Caco-2 (cell line): ENCODE measurements around the gene PMPCA. TPM values are rescaled to one million over a fixed set of nuclear protein-coding genes. Genes with fewer than 3 reads are reported as not detected.

ENCODE experiments used
- BruUV-seq: library from RNA; stranded (reverse); fragments of 400-500 nt; replicated peaks from 2 replicates; lab custom pipeline; 2021; lab: Mats Ljungman, UMichigan
- CTCF ChIA-PET: fragments of 300-600 bp; sonication (Branson Sonifier 250); formaldehyde crosslinking; loops from one replicate; lab custom pipeline; 2022; ENCODE audit warnings: antibody characterized with exemption; lab: Charles Lee
- POLR2A ChIA-PET: fragments of 300-600 bp; sonication (Branson Sonifier 250); formaldehyde crosslinking; loops from one replicate; lab custom pipeline; 2022; ENCODE audit warnings: antibody characterized with exemption; lab: Charles Lee
- DNase-seq, 2 experiments: peaks; one replicate each; pipeline versions ENCODE4 v3.0.0 to v3.0.0-alpha.2; 2020 to 2022
- H3K27me3 ChIP-seq: replicated peaks from 2 replicates; pipeline ENCODE4 v1.6.0; 2011; ENCODE audit warnings: low read length; ENCODE audit not compliant: control insufficient read depth, insufficient read depth
- H3K36me3 ChIP-seq: 2 replicates; pipeline ENCODE4 v1.5.1; 2011; ENCODE audit warnings: low read length; ENCODE audit not compliant: control insufficient read depth, insufficient read depth
- H3K4me1 ChIP-seq: fragments of 250-450 bp; sonication (Bioruptor Pico); 2 replicates; pipeline ENCODE4 v1.5.1; 2020; ENCODE audit warnings: mild to moderate bottlenecking
- H3K4me3 ChIP-seq: 2 replicates; pipeline ENCODE4 v1.5.1; 2011; ENCODE audit warnings: low read depth, mild to moderate bottlenecking, control low read depth, low read length
- H3K9me3 ChIP-seq: fragments of 250-450 bp; sonication (Bioruptor Pico); 2 replicates; pipeline ENCODE4 v1.5.1; 2020; ENCODE audit warnings: mild to moderate bottlenecking, moderate library complexity
- H3K27ac Mint-ChIP-seq: one replicate; pipeline ENCODE4 v1.8.0; 2022; ENCODE audit warnings: mixed read lengths; ENCODE audit not compliant: unreplicated experiment
- H3K27me3 Mint-ChIP-seq: one replicate; pipeline ENCODE4 v1.8.0; 2022; ENCODE audit warnings: mixed read lengths; ENCODE audit not compliant: insufficient read depth, unreplicated experiment
- H3K36me3 Mint-ChIP-seq: one replicate; pipeline ENCODE4 v1.8.0; 2022; ENCODE audit warnings: mild to moderate bottlenecking, mixed read lengths; ENCODE audit not compliant: insufficient read depth, unreplicated experiment
- H3K4me1 Mint-ChIP-seq: one replicate; pipeline ENCODE4 v1.8.0; 2022; ENCODE audit warnings: low read depth, mixed read lengths; ENCODE audit not compliant: unreplicated experiment
- H3K4me3 Mint-ChIP-seq: one replicate; pipeline ENCODE4 v1.8.0; 2022; ENCODE audit warnings: mild to moderate bottlenecking, moderate library complexity, mixed read lengths; ENCODE audit not compliant: unreplicated experiment
- H3K9me3 Mint-ChIP-seq: one replicate; pipeline ENCODE4 v1.8.0; 2022; ENCODE audit warnings: mixed read lengths; ENCODE audit not compliant: unreplicated experiment
- CTCF ChIP-seq, 2 experiments: fragments of 200-600 bp in 1 of 2; IDR thresholded peaks; 1 replicate in 1 of 2; 2 replicates in 1 of 2; pipeline versions ENCODE4 v1.5.1 to v1.8.0; 2011 to 2022; ENCODE audit warnings: antibody characterized with exemption in 1 of 2, control low read depth in 1 of 2, inconsistent platforms in 1 of 2, low read depth in 1 of 2, low read length in 1 of 2, mild to moderate bottlenecking in 1 of 2, moderate library complexity in 1 of 2; ENCODE audit not compliant: insufficient read depth in 1 of 2, severe bottlenecking in 1 of 2, unreplicated experiment in 1 of 2
- intact Hi-C: fragments of 100-400 bp; cut with micrococcal nuclease; formaldehyde crosslinking; loops from one replicate; pipeline ENCODE4 v1.10.0; 2022; ENCODE audit not compliant: unreplicated experiment
- total RNA-seq: library from RNA; stranded (reverse); gene quantifications from 2 replicates; pipeline ENCODE4 v1.2.3, GENCODE V29; 2022

PMPCA gene
- total RNA-seq, 1 experiment from 2014 or later = 91.5 TPM

GRCh38 chr9:136371533-136371880, 39.0 kb upstream of the PMPCA start:
- Histone ChIP-seq H3K27me3 (no peaks in the 10 kb centered on the region), H3K36me3 (no peaks in the 10 kb centered on the region), H3K9me3 (no peaks in the 10 kb centered on the region), H3K4me3 (no peak overlapping the region), H3K4me1 (peaks cover 20% of the 10 kb centered on the region)
- Mint-ChIP-seq H3K9me3 (no peaks in the 10 kb centered on the region), H3K27me3 (no peaks in the 10 kb centered on the region), H3K36me3 (peaks cover 32% of the 10 kb centered on the region), H3K4me3 (no peak overlapping the region), H3K4me1 (peaks cover 7% of the 10 kb centered on the region), H3K27ac (no peak overlapping the region)
- no peak for TF ChIP-seq CTCF (IDR thresholded peaks at IDR 0.05; ENCODE audit: insufficient read depth in 1 of 2, low read depth in 1 of 2, low read length in 1 of 2, severe bottlenecking in 1 of 2, unreplicated experiment in 1 of 2)
- no TSS peak for BruUV-seq
- CTCF ChIA-PET = interaction anchor here (0.6 to 1.9 kb wide), 2 partner anchors 8 to 638 kb away, joined by 3 to 11 read pairs; partner anchors contain the start of gene DNLZ
- POLR2A ChIA-PET = interaction anchor here (1.9 kb wide), 1 partner anchor 8 kb away, joined by 11 read pairs; no protein-coding TSS in a partner anchor
- intact Hi-C loops = no loop called here
- DNase-seq = no peak

- H3K4me3 ChIP-seq = no peak overlapping the region
- CTCF ChIA-PET = interaction anchor here (0.6 to 1.9 kb wide), 2 partner anchors 9 to 638 kb away, joined by 3 to 11 read pairs; partner anchors contain the start of gene DNLZ
- POLR2A ChIA-PET = interaction anchor here (1.9 kb wide), 1 partner anchor 9 kb away, joined by 11 read pairs; no protein-coding TSS in a partner anchor
- H3K27ac Mint-ChIP-seq = peak overlapping the region; percentile 76
- peaks cover 20% of the 10 kb centered on the region for H3K4me1 ChIP-seq
- intact Hi-C loops = no loop called here
- DNase-seq = no peak
- peaks cover 7% of the 10 kb centered on the region for H3K4me1 Mint-ChIP-seq
- H3K36me3 ChIP-seq = no peaks in the 10 kb centered on the region
- no peaks in the 10 kb centered on the region for H3K27me3 Mint-ChIP-seq
- peaks cover 36% of the 10 kb centered on the region for H3K36me3 Mint-ChIP-seq
- H3K27me3 ChIP-seq = no peaks in the 10 kb centered on the region
- TF ChIP-seq CTCF (IDR thresholded peaks at IDR 0.05; ENCODE audit: insufficient read depth in 1 of 2, low read depth in 1 of 2, low read length in 1 of 2, severe bottlenecking in 1 of 2, unreplicated experiment in 1 of 2) = no peak
- H3K9me3 ChIP-seq = no peaks in the 10 kb centered on the region
- no peak overlapping the region for H3K4me3 Mint-ChIP-seq
- H3K9me3 Mint-ChIP-seq = no peaks in the 10 kb centered on the region
- no TSS peak for BruUV-seq
Measured at GRCh38 chr9:136372006-136372405, 38.5 kb upstream of the PMPCA start.

- Mint-ChIP-seq H3K4me3 (peak overlapping the region; percentile 29), H3K27me3 (no peaks in the 10 kb centered on the region), H3K27ac (peak overlapping the region; percentile 76), H3K36me3 (peaks cover 42% of the 10 kb centered on the region), H3K9me3 (no peaks in the 10 kb centered on the region), H3K4me1 (peaks cover 7% of the 10 kb centered on the region)
- Histone ChIP-seq H3K36me3 (no peaks in the 10 kb centered on the region), H3K27me3 (no peaks in the 10 kb centered on the region), H3K4me3 (no peak overlapping the region), H3K9me3 (no peaks in the 10 kb centered on the region), H3K4me1 (peaks cover 20% of the 10 kb centered on the region)
- DNase-seq = peak; percentile 76 to 81
- CTCF ChIA-PET = interaction anchor here (1.9 kb wide), 1 partner anchor 9 kb away, joined by 11 read pairs; the partner anchor contains the start of gene DNLZ
- POLR2A ChIA-PET = interaction anchor here (1.9 kb wide), 1 partner anchor 10 kb away, joined by 11 read pairs; no protein-coding TSS in a partner anchor
- no TSS peak for BruUV-seq
- intact Hi-C loops = no loop called here
- peak in 1 of 2 experiments; percentile 31 for TF ChIP-seq CTCF (IDR thresholded peaks at IDR 0.05; ENCODE audit: insufficient read depth in 1 of 2, low read depth in 1 of 2, low read length in 1 of 2, severe bottlenecking in 1 of 2, unreplicated experiment in 1 of 2)
Measured at GRCh38 chr9:136372561-136373299, 37.7 kb upstream of the PMPCA start.
